NCI-H2171 (cell line): Measurements from ENCODE around the gene DSE.

Experiments
- DNase-seq: peaks from one replicate; lab custom pipeline; 2025; lab: John Stamatoyannopoulos, UW

DSE gene

GRCh38 chr6:116447496-116448011 is 76.8 kb downstream of the DSE start:
- no peak for DNase-seq

GRCh38 chr6:116449565-116449964 is 78.8 kb downstream of the DSE start:
- no peak for DNase-seq

- no peak for DNase-seq
Measured at GRCh38 chr6:116450185-116450710, 79.5 kb downstream of the DSE start.

- no peak for DNase-seq
Measured at GRCh38 chr6:116450769-116451740, 80.3 kb downstream of the DSE start.

- DNase-seq, result no peak
Measured at GRCh38 chr6:116451916-116452315, 81.2 kb downstream of the DSE start.

- DNase-seq, result no peak
Measured at GRCh38 chr6:116452531-116452930, 81.8 kb downstream of the DSE start.

GRCh38 chr6:116456106-116456505 is 85.4 kb downstream of the DSE start:
- no peak for DNase-seq

GRCh38 chr6:116456927-116457326 is 86.2 kb downstream of the DSE start:
- no peak for DNase-seq

- no peak for DNase-seq
Measured at GRCh38 chr6:116458264-116458663, 87.5 kb downstream of the DSE start.

- DNase-seq, result no peak
Measured at GRCh38 chr6:116459927-116460326, 89.2 kb downstream of the DSE start.

- DNase-seq, result no peak
Measured at GRCh38 chr6:116461331-116461931, 90.7 kb downstream of the DSE start, which contains the start of gene CALHM6. TSS of gene CALHM6 (plus strand) at chr6:116461375. CDS start at chr6:116461930, 555 bp downstream.

GRCh38 chr6:116461932-116462885 is 91.5 kb downstream of the DSE start:
- no peak for DNase-seq

- DNase-seq, result no peak
Measured at GRCh38 chr6:116463301-116463700, 92.6 kb downstream of the DSE start.

GRCh38 chr6:116465246-116465645 is 94.5 kb downstream of the DSE start:
- DNase-seq, result no peak

GRCh38 chr6:116467096-116467495 is 96.3 kb downstream of the DSE start:
- no peak for DNase-seq

GRCh38 chr6:116467514-116467913 is 96.8 kb downstream of the DSE start:
- DNase-seq, result no peak

- DNase-seq, result no peak
Measured at GRCh38 chr6:116468293-116468692, 97.5 kb downstream of the DSE start.

- no peak for DNase-seq
Measured at GRCh38 chr6:116471531-116471930, 100.8 kb downstream of the DSE start.

GRCh38 chr6:116472706-116473105 is 102.0 kb downstream of the DSE start:
- no peak for DNase-seq

- DNase-seq, result no peak
Measured at GRCh38 chr6:116475141-116475540, 104.4 kb downstream of the DSE start.

- no peak for DNase-seq
Measured at GRCh38 chr6:116476002-116476678, 105.4 kb downstream of the DSE start.
